ENCODE results near the gene HAUS3.
"Not testable (repeated sequence)": the region's sequence is repeated elsewhere in the genome, so short reads cannot be mapped to it uniquely, and the experiment has no call there.

HAUS3 gene

DNA sequence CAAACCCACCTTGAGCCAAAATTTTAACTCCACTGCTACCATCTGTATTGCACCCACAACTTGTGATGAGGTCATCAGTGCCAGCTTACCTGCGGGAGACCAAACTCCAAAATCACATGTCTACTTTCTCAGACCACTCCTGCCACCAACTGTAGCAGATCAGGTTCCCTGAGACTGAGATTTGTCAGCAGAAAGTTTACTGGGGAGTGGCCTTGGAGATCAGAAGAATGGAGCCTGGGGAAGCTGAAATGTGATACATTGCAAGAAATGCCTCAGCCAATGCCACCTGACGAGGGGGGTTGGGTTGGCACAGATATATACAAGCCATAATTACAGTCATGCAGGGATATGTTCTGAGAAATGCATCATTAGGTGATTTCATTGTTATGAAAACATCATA, 19.1 kb downstream of the HAUS3 start:
- TF ChIP-seq, protein P1, sequence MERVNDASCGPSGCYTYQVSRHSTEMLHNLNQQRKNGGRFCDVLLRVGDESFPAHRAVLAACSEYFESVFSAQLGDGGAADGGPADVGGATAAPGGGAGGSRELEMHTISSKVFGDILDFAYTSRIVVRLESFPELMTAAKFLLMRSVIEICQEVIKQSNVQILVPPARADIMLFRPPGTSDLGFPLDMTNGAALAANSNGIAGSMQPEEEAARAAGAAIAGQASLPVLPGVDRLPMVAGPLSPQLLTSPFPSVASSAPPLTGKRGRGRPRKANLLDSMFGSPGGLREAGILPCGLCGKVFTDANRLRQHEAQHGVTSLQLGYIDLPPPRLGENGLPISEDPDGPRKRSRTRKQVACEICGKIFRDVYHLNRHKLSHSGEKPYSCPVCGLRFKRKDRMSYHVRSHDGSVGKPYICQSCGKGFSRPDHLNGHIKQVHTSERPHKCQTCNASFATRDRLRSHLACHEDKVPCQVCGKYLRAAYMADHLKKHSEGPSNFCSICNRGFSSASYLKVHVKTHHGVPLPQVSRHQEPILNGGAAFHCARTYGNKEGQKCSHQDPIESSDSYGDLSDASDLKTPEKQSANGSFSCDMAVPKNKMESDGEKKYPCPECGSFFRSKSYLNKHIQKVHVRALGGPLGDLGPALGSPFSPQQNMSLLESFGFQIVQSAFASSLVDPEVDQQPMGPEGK (CRISPR knock-in tag; IDR thresholded peaks at IDR 0.05; ENCODE audit: borderline replicate concordance), result no peak
- TF ChIP-seq ZNF565 (CRISPR knock-in tag; conservative IDR thresholded peaks at IDR 0.05; ENCODE audit: low read depth) (no peak), CSDC2 (CRISPR knock-in tag; IDR thresholded peaks at IDR 0.05) (no peak), ESRRG (CRISPR knock-in tag; IDR thresholded peaks at IDR 0.05) (no peak), ZNF8 (CRISPR knock-in tag; IDR thresholded peaks at IDR 0.05) (no peak), ARNTL (CRISPR knock-in tag; IDR thresholded peaks at IDR 0.05; ENCODE audit: borderline replicate concordance, low read depth) (no peak), RARB (CRISPR knock-in tag; IDR thresholded peaks at IDR 0.05) (no peak), ZC3H10 (CRISPR knock-in tag; IDR thresholded peaks at IDR 0.05) (no peak), TCF4 (CRISPR knock-in tag; IDR thresholded peaks at IDR 0.05; ENCODE audit: borderline replicate concordance) (no peak), ISL1 (CRISPR knock-in tag; IDR thresholded peaks at IDR 0.05) (no peak), ZNF70 (CRISPR knock-in tag; IDR thresholded peaks at IDR 0.05) (no peak)
- TF ChIP-seq, protein P2, sequence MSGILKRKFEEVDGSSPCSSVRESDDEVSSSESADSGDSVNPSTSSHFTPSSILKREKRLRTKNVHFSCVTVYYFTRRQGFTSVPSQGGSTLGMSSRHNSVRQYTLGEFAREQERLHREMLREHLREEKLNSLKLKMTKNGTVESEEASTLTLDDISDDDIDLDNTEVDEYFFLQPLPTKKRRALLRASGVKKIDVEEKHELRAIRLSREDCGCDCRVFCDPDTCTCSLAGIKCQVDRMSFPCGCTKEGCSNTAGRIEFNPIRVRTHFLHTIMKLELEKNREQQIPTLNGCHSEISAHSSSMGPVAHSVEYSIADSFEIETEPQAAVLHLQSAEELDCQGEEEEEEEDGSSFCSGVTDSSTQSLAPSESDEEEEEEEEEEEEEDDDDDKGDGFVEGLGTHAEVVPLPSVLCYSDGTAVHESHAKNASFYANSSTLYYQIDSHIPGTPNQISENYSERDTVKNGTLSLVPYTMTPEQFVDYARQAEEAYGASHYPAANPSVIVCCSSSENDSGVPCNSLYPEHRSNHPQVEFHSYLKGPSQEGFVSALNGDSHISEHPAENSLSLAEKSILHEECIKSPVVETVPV (CRISPR knock-in tag; IDR thresholded peaks at IDR 0.05), result no peak
- TF ChIP-seq, protein P3, sequence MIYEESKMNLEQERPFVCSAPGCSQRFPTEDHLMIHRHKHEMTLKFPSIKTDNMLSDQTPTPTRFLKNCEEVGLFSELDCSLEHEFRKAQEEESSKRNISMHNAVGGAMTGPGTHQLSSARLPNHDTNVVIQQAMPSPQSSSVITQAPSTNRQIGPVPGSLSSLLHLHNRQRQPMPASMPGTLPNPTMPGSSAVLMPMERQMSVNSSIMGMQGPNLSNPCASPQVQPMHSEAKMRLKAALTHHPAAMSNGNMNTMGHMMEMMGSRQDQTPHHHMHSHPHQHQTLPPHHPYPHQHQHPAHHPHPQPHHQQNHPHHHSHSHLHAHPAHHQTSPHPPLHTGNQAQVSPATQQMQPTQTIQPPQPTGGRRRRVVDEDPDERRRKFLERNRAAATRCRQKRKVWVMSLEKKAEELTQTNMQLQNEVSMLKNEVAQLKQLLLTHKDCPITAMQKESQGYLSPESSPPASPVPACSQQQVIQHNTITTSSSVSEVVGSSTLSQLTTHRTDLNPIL (CRISPR knock-in tag; IDR thresholded peaks at IDR 0.05; ENCODE audit: low read depth), result no peak
- TF ChIP-seq, protein P4, sequence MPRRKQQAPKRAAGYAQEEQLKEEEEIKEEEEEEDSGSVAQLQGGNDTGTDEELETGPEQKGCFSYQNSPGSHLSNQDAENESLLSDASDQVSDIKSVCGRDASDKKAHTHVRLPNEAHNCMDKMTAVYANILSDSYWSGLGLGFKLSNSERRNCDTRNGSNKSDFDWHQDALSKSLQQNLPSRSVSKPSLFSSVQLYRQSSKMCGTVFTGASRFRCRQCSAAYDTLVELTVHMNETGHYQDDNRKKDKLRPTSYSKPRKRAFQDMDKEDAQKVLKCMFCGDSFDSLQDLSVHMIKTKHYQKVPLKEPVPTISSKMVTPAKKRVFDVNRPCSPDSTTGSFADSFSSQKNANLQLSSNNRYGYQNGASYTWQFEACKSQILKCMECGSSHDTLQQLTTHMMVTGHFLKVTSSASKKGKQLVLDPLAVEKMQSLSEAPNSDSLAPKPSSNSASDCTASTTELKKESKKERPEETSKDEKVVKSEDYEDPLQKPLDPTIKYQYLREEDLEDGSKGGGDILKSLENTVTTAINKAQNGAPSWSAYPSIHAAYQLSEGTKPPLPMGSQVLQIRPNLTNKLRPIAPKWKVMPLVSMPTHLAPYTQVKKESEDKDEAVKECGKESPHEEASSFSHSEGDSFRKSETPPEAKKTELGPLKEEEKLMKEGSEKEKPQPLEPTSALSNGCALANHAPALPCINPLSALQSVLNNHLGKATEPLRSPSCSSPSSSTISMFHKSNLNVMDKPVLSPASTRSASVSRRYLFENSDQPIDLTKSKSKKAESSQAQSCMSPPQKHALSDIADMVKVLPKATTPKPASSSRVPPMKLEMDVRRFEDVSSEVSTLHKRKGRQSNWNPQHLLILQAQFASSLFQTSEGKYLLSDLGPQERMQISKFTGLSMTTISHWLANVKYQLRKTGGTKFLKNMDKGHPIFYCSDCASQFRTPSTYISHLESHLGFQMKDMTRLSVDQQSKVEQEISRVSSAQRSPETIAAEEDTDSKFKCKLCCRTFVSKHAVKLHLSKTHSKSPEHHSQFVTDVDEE (CRISPR knock-in tag; IDR thresholded peaks at IDR 0.05), result no peak
- TF ChIP-seq, protein P5, sequence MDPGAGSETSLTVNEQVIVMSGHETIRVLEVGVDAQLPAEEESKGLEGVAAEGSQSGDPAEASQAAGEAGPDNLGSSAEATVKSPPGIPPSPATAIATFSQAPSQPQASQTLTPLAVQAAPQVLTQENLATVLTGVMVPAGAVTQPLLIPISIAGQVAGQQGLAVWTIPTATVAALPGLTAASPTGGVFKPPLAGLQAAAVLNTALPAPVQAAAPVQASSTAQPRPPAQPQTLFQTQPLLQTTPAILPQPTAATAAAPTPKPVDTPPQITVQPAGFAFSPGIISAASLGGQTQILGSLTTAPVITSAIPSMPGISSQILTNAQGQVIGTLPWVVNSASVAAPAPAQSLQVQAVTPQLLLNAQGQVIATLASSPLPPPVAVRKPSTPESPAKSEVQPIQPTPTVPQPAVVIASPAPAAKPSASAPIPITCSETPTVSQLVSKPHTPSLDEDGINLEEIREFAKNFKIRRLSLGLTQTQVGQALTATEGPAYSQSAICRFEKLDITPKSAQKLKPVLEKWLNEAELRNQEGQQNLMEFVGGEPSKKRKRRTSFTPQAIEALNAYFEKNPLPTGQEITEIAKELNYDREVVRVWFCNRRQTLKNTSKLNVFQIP (CRISPR knock-in tag; IDR thresholded peaks at IDR 0.05; ENCODE audit: borderline replicate concordance, low read depth), result no peak
- no peak for ATAC-seq

DNA sequence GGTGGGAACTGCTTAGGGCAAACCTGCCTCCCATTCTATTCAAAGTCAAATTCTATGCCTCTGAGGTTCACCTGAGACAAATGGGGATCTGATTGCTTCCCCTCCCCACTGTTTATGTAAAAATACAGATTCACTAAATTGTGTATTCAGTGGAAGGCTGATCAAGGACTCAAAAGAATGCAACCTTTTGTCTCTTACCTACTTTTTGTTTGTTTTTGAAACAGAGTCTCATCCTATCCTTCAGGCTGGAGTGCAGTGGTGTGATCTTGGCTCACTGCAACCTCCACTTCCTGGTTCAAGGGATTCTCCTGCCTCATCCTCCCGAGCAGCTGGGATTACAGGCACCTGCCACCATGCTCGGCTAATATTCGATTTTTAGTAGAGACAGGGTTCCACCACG, 20.5 kb downstream of the HAUS3 start:
- ATAC-seq, result not testable (repeated sequence)

DNA sequence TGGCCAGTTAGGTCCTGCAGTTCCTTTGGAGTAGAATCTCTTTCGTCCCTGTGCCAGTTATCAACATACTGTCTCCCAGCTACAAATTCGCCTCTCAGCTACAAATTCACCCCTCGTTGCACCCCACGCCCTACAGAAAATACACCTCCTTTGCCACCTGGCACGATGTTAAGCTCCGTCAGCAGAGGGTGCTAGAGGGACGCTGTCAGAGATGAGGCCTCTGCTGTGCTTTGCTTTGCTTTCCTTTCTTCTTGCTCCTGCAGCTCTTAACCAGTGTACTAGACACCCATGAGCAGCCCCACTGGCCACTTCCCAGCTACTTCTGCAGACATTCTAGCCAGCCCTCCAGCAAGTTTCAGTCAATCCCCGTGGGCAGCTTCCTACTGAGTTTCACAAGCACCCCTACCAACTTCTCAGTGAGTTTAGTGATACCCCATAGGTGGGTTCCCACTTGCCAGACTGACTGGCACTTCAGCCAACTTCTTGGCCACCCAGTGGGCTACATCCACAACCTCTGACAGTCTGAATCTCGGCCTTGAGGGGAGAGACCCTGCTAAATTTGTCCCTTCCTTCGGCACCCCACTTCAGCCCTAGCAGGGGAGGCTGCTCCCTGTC, 21.8 kb downstream of the HAUS3 start:
- TF ChIP-seq ARNTL (CRISPR knock-in tag; IDR thresholded peaks at IDR 0.05; ENCODE audit: borderline replicate concordance, low read depth), result no peak
- no peak for TF ChIP-seq ISL1 (CRISPR knock-in tag; IDR thresholded peaks at IDR 0.05)
- TF ChIP-seq TCF4 (CRISPR knock-in tag; IDR thresholded peaks at IDR 0.05; ENCODE audit: borderline replicate concordance), result no peak
- TF ChIP-seq, protein P2 (CRISPR knock-in tag; IDR thresholded peaks at IDR 0.05), result no peak
- TF ChIP-seq ZFP30 (CRISPR knock-in tag; IDR thresholded peaks at IDR 0.05), result no peak
- TF ChIP-seq ZNF70 (CRISPR knock-in tag; IDR thresholded peaks at IDR 0.05), result no peak
- peak; percentile 97 for ATAC-seq

Data from SK-N-SH treated with all-trans-retinoic acid at 6 μM for 48 hours (cell line).